GM19239 (cell line): ENCODE measurements around the gene SPRTN.

Source experiments
- DNase-seq: peaks from one replicate; pipeline ENCODE4 v3.0.0; 2011; ENCODE audit warnings: low spot score; ENCODE audit not compliant: insufficient read length
- FAIRE-seq: peaks from 2 replicates; lab custom pipeline; 2011; peaks lifted over from hg19 to GRCh38; lab: Jason Lieb, UNC

The SPRTN gene

GRCh38 chr1:231338270-231339128, at the start of gene SPRTN:
Gene SPRTN (plus strand): TSS chr1:231338293. CDS start chr1:231338384, 91 bp downstream.
- FAIRE-seq (no peak), DNase-seq (no peak)

- no peak for FAIRE-seq
- no peak for DNase-seq
Measured at GRCh38 chr1:231295938-231296337, 42.2 kb upstream of the SPRTN start.

GRCh38 chr1:231301990-231302389, 36.1 kb upstream of the SPRTN start:
- DNase-seq (no peak), FAIRE-seq (no peak)

- FAIRE-seq (no peak), DNase-seq (no peak)
Measured at GRCh38 chr1:231310391-231310934, 27.6 kb upstream of the SPRTN start.

- no peak for FAIRE-seq
- no peak for DNase-seq
Measured at GRCh38 chr1:231311720-231312431, 26.2 kb upstream of the SPRTN start.

GRCh38 chr1:231312432-231312788, 25.7 kb upstream of the SPRTN start:
- no peak for FAIRE-seq
- no peak for DNase-seq

GRCh38 chr1:231313661-231314060, 24.4 kb upstream of the SPRTN start:
- FAIRE-seq: no peak
- DNase-seq: no peak

- FAIRE-seq (no peak), DNase-seq (peak; percentile 44)
Measured at GRCh38 chr1:231315887-231316286, 22.2 kb upstream of the SPRTN start.

- no peak for FAIRE-seq
Measured at GRCh38 chr1:231317306-231318014, 20.6 kb upstream of the SPRTN start.

GRCh38 chr1:231318015-231318355, 20.1 kb upstream of the SPRTN start:
- no peak for FAIRE-seq
- no peak for DNase-seq

More at GRCh38 chr1:231317306-231318014, 20.6 kb upstream of the SPRTN start:
- DNase-seq: no peak

GRCh38 chr1:231318568-231318967, 19.5 kb upstream of the SPRTN start:
- no peak for DNase-seq
- FAIRE-seq: no peak

GRCh38 chr1:231319080-231319479, 19.0 kb upstream of the SPRTN start:
- FAIRE-seq (no peak), DNase-seq (no peak)

GRCh38 chr1:231322880-231323530, 15.1 kb upstream of the SPRTN start:
- FAIRE-seq (no peak), DNase-seq (no peak)

- DNase-seq: no peak
- FAIRE-seq: no peak
Measured at GRCh38 chr1:231324660-231325059, 13.4 kb upstream of the SPRTN start.

- DNase-seq: no peak
- no peak for FAIRE-seq
Measured at GRCh38 chr1:231326248-231326647, 11.8 kb upstream of the SPRTN start.

- no peak for FAIRE-seq
- DNase-seq: no peak
Measured at GRCh38 chr1:231327617-231328016, 10.5 kb upstream of the SPRTN start.

GRCh38 chr1:231329483-231329882, 8.6 kb upstream of the SPRTN start:
- DNase-seq: no peak
- no peak for FAIRE-seq

GRCh38 chr1:231332761-231333160, 5.3 kb upstream of the SPRTN start:
- FAIRE-seq: no peak
- no peak for DNase-seq

GRCh38 chr1:231334079-231334666, 3.9 kb upstream of the SPRTN start:
- DNase-seq (no peak), FAIRE-seq (no peak)

- FAIRE-seq: no peak
- no peak for DNase-seq
Measured at GRCh38 chr1:231334952-231335351, 3.1 kb upstream of the SPRTN start.
